DOHH2 (cell line): ENCODE data around the gene DSCAML1.

Experiments used
- CTCF ChIP-seq: fragments of 200-600 bp; sonication (generic); IDR thresholded peaks from one replicate; pipeline ENCODE4 v1.5.1; 2014; ENCODE audit warnings: antibody characterized with exemption, mild to moderate bottlenecking, low read depth, low read length; ENCODE audit not compliant: poor library complexity, severe bottlenecking
- EZH2phosphoT487 ChIP-seq: fragments of 200-600 bp; sonication (generic); IDR thresholded peaks from 2 replicates; pipeline ENCODE4 v1.6.1; 2017; ENCODE audit warnings: borderline replicate concordance, mild to moderate bottlenecking, antibody characterized with exemption, low read length, moderate library complexity, mixed read lengths

GRCh38 chr11:117461396-117462182 is 335.4 kb downstream of the DSCAML1 start:
- no peak for TF ChIP-seq CTCF
- no peak for TF ChIP-seq EZH2phosphoT487
